Mesothelial cell of epicardium (in vitro differentiated cells): ENCODE data around the gene GJA4. TPM values are rescaled to one million over a fixed set of nuclear protein-coding genes. Genes with fewer than 3 reads are reported as not detected.
"Not testable (repeated sequence)": the region's sequence is repeated elsewhere in the genome, so short reads cannot be mapped to it uniquely, and the experiment has no call there.

Experiments used
- DNase-seq, 2 experiments: peaks; one replicate each; pipeline ENCODE4 v3.0.0; 2021; ENCODE audit warnings: low spot score in 2 of 2; ENCODE audit not compliant: unreplicated experiment in 2 of 2
- H3K27ac Mint-ChIP-seq: 2 replicates; pipeline ENCODE4 v1.8.0; 2021; ENCODE audit warnings: mixed read lengths
- H3K27me3 Mint-ChIP-seq: 2 replicates; pipeline ENCODE4 v1.8.0; 2021; ENCODE audit warnings: low read depth, mixed read lengths
- H3K36me3 Mint-ChIP-seq: 2 replicates; pipeline ENCODE4 v1.8.0; 2021; ENCODE audit warnings: mixed read lengths
- H3K4me1 Mint-ChIP-seq: 2 replicates; pipeline ENCODE4 v1.8.0; 2021; ENCODE audit warnings: mixed read lengths
- H3K4me3 Mint-ChIP-seq: 2 replicates; pipeline ENCODE4 v1.8.0; 2021; ENCODE audit warnings: mild to moderate bottlenecking, moderate library complexity, mixed read lengths
- H3K9me3 Mint-ChIP-seq: 2 replicates; pipeline ENCODE4 v1.8.0; 2021; ENCODE audit warnings: mixed read lengths
- CTCF ChIP-seq: fragments of 200-600 bp; sonication (generic); IDR thresholded peaks from one replicate; pipeline ENCODE4 v1.5.0; 2021; ENCODE audit warnings: antibody characterized with exemption; ENCODE audit not compliant: unreplicated experiment
- total RNA-seq: library from RNA; stranded (reverse); gene quantifications from 3 replicates; pipeline ENCODE4 v1.2.1, GENCODE V29; 2021

The GJA4 gene
- total RNA-seq, 1 donor from 2014 or later = not detected

DNA sequence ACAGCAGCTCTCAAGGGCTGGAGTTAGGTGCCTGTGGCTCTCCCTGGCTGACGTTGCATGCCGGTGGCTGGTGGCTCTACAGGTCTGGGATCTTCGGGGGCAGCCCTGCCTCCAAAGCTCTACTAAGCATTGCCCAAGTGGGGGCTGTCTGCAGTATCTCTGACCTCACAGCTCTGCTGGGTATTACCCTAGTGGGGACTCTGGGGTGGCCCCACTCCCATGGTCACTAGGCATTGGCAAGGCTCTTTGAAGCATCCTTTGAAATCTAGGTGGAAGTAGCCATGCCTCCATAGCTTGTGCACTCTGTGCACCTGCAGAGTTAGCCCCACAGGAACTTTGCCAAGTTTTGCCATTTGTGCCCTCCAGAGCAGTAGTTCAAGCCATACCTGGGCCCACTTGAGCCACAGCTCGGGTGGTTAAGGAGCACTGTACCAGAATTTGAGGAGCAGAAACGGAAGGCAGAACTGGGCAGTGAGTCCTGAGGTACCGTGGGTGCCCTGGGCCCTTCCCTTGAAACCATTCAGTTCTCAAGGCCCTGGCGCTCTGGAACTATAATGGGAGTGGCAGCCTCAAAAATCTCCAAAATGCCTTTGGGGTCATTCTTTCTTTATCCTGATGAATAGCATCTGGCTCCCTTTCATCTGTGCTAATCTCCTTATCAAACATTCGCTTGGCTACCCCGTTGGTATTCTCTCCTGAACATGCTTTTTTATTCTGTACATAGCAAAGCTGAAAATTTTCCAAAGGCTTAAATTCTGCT lies 15.4 kb downstream of the GJA4 start:
- no peaks in the 10 kb centered on the region for H3K4me1 Mint-ChIP-seq
- no peak for DNase-seq
- no peak for TF ChIP-seq CTCF
- peaks cover 5% of the 10 kb centered on the region for H3K27me3 Mint-ChIP-seq
- H3K9me3 Mint-ChIP-seq = peaks cover 9% of the 10 kb centered on the region
- no peaks in the 10 kb centered on the region for H3K36me3 Mint-ChIP-seq
- H3K27ac Mint-ChIP-seq = no peak overlapping the region
- H3K4me3 Mint-ChIP-seq = no peak overlapping the region

GRCh38 chr1:34810781-34811180 lies 18.0 kb downstream of the GJA4 start:
- H3K36me3 Mint-ChIP-seq, H3K4me3 Mint-ChIP-seq, H3K27me3 Mint-ChIP-seq, H3K27ac Mint-ChIP-seq, DNase-seq, H3K4me1 Mint-ChIP-seq, H3K9me3 Mint-ChIP-seq: not testable (repeated sequence)

GRCh38 chr1:34816332-34816731 lies 23.5 kb downstream of the GJA4 start:
- no peak overlapping the region for H3K27ac Mint-ChIP-seq
- TF ChIP-seq CTCF = no peak
- H3K27me3 Mint-ChIP-seq = peaks cover 11% of the 10 kb centered on the region
- no peak overlapping the region for H3K4me3 Mint-ChIP-seq
- H3K36me3 Mint-ChIP-seq = no peaks in the 10 kb centered on the region
- no peaks in the 10 kb centered on the region for H3K4me1 Mint-ChIP-seq
- H3K9me3 Mint-ChIP-seq = peaks cover 9% of the 10 kb centered on the region
- DNase-seq = no peak

GRCh38 chr1:34816778-34817177 lies 24.0 kb downstream of the GJA4 start:
- Mint-ChIP-seq H3K4me1 (no peaks in the 10 kb centered on the region), H3K27me3 (peaks cover 11% of the 10 kb centered on the region), H3K9me3 (peaks cover 9% of the 10 kb centered on the region), H3K4me3 (no peak overlapping the region), H3K27ac (no peak overlapping the region), H3K36me3 (no peaks in the 10 kb centered on the region)
- no peak for DNase-seq
- TF ChIP-seq CTCF = no peak

DNA sequence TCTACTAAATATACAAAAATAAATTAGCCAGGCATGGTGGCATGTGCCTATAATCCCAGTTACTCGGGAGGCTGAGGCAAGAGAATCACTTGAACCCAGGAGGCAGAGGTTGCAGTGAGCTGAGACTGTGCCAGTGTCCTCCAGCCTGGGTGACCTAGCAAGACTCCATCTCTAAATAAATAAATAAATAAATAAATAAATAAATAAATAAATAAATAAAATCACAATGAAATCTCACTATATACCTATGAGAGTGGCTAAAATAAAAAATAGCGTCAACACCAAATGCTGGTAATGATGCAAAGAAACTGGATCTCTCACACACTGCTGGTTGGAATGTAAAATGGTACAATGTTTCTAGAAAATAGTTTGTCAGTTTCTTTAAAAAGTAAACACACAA lies 26.1 kb downstream of the GJA4 start:
- DNase-seq, H3K9me3 Mint-ChIP-seq, H3K27me3 Mint-ChIP-seq, H3K36me3 Mint-ChIP-seq, H3K27ac Mint-ChIP-seq, H3K4me1 Mint-ChIP-seq, H3K4me3 Mint-ChIP-seq: not testable (repeated sequence)

- no peak for TF ChIP-seq CTCF
- no peaks in the 10 kb centered on the region for H3K36me3 Mint-ChIP-seq
Measured at GRCh38 chr1:34822202-34822601, 29.4 kb downstream of the GJA4 start.

More at GRCh38 chr1:34822202-34822601, 29.4 kb downstream of the GJA4 start:
- peaks cover 2% of the 10 kb centered on the region for H3K27me3 Mint-ChIP-seq
- H3K9me3 Mint-ChIP-seq = peaks cover 5% of the 10 kb centered on the region
- no peaks in the 10 kb centered on the region for H3K4me1 Mint-ChIP-seq
- no peak for DNase-seq
- H3K4me3 Mint-ChIP-seq = no peak overlapping the region
- no peak overlapping the region for H3K27ac Mint-ChIP-seq
